Lung (tissue), 12 donors: Measurements from ENCODE around the gene C10orf62. TPM values are rescaled to one million over a fixed set of nuclear protein-coding genes. Genes with fewer than 3 reads are reported as not detected.

ENCODE experiments used
- ATAC-seq: fragments of 200-7000 bp; cut with Tn5 transposase; one replicate; pipeline ENCODE4 v1.9.1; 2020; ENCODE audit warnings: moderate number of reproducible peaks; ENCODE audit not compliant: insufficient read depth, low FRiP score
- DNase-seq, 3 donors: peaks; one replicate each; pipeline ENCODE4 v3.0.0-alpha.2; 2013 to 2017
- H3K27ac ChIP-seq, 2 donors: one replicate each; pipeline ENCODE4 v1.5.1; 2013; ENCODE audit warnings: mild to moderate bottlenecking in 2 of 2, moderate library complexity in 2 of 2, control low read depth in 1 of 2, inconsistent platforms in 1 of 2, low read depth in 1 of 2, low read length in 1 of 2
- H3K27me3 ChIP-seq, 3 donors: one replicate each; pipeline ENCODE4 v1.5.1; 2013; ENCODE audit warnings: low read length in 2 of 3; ENCODE audit not compliant: control insufficient read depth in 3 of 3, insufficient read depth in 3 of 3
- H3K36me3 ChIP-seq, 4 donors: one replicate each; pipeline ENCODE4 v1.5.1; 2013; ENCODE audit warnings: low read length in 4 of 4, mild to moderate bottlenecking in 1 of 4, moderate library complexity in 1 of 4; ENCODE audit not compliant: control insufficient read depth in 4 of 4, insufficient read depth in 4 of 4
- H3K4me1 ChIP-seq, 5 donors: one replicate each; pipeline ENCODE4 v1.5.1; 2013; ENCODE audit warnings: low read length in 5 of 5, mild to moderate bottlenecking in 2 of 5, moderate library complexity in 1 of 5; ENCODE audit not compliant: control insufficient read depth in 5 of 5, insufficient read depth in 5 of 5
- H3K4me3 ChIP-seq: one replicate; pipeline ENCODE4 v1.5.1; 2013; ENCODE audit warnings: mild to moderate bottlenecking, control low read depth, moderate library complexity
- H3K9ac ChIP-seq, 2 donors: one replicate each; pipeline ENCODE4 v1.5.1; 2013; ENCODE audit warnings: low read length in 2 of 2, control low read depth in 1 of 2; ENCODE audit not compliant: insufficient read depth in 1 of 2
- H3K9me3 ChIP-seq, 4 donors: one replicate each; pipeline ENCODE4 v1.5.1; 2013; ENCODE audit warnings: low read length in 3 of 4, mild to moderate bottlenecking in 1 of 4, moderate library complexity in 1 of 4; ENCODE audit not compliant: control insufficient read depth in 4 of 4, insufficient read depth in 3 of 4
- WGBS, 2 donors: extraction: QIAGEN DNeasy Blood & Tissue Kit; methylation state at CpG; one replicate each; pipeline ENCODE4 v1.1.7; 2013; 5-methylcytosine and 5-hydroxymethylcytosine counted together
- polyA plus RNA-seq, 2 donors: library from polyadenylated mRNA; stranded (reverse); fragments of 200-250 nt; gene quantifications; one replicate each; pipeline ENCODE4 v1.2.1, GENCODE V29; 2013
- total RNA-seq, 2 donors: library from RNA; depleted of rRNA in 1 of 2; stranded (reverse); fragments of >200 nt in 1 of 2; gene quantifications; one replicate each; pipeline ENCODE4 v1.2.1, GENCODE V29; 2014 to 2021
- TF ChIP-seq, protein P1 (sequence below): IDR thresholded peaks from 2 replicates; pipeline ENCODE4 v1.5.1; 2012; ENCODE audit warnings: mild to moderate bottlenecking; ENCODE audit errors: control extremely low read depth, extremely low read depth
- donor health status: control.
- donor health status: control.
- donor health status: Bipolar disorder and iron deficiency.
- donor health status: healthy.
- donor health status: DM: yes; HTN: yes; CAD: no.

Gene C10orf62
- total and polyA plus RNA-seq, 4 donors = 0.21 TPM; not detected in 3

DNA sequence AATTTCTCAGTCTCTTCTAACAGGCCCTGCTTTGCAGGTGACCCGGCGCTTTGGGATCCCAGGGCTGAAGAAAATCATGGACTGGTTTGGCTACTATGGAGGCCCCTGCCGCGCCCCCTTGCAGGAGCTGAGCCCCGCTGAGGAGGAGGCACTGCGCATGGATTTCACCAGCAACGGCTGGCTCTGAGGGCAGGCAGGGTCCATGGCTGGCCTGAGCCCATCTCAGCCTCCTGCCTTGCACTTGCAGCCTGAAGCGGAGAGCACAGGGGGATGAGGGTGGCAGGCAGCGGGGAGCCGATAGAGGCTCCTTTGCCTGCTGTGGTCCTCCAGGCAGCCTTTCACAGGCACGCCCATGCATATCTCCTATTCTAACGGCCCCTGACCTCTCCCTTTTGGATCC is 22.0 kb downstream of the C10orf62 start:
- no peaks in the 10 kb centered on the region for H3K9me3 ChIP-seq
- no peaks in the 10 kb centered on the region for H3K27me3 ChIP-seq
- DNase-seq = no peak
- TF ChIP-seq, protein P1, sequence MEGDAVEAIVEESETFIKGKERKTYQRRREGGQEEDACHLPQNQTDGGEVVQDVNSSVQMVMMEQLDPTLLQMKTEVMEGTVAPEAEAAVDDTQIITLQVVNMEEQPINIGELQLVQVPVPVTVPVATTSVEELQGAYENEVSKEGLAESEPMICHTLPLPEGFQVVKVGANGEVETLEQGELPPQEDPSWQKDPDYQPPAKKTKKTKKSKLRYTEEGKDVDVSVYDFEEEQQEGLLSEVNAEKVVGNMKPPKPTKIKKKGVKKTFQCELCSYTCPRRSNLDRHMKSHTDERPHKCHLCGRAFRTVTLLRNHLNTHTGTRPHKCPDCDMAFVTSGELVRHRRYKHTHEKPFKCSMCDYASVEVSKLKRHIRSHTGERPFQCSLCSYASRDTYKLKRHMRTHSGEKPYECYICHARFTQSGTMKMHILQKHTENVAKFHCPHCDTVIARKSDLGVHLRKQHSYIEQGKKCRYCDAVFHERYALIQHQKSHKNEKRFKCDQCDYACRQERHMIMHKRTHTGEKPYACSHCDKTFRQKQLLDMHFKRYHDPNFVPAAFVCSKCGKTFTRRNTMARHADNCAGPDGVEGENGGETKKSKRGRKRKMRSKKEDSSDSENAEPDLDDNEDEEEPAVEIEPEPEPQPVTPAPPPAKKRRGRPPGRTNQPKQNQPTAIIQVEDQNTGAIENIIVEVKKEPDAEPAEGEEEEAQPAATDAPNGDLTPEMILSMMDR = no peak
- no peak for ATAC-seq
- no peak overlapping the region for H3K4me3 ChIP-seq
- H3K4me1 ChIP-seq = peaks cover 0 to 3% (median 0%) of the 10 kb centered on the region in 5 donors
- 89 to 92% methylated on average over 12 of the region's 12 CpGs for WGBS, 2 donors
- H3K36me3 ChIP-seq = peaks cover 0 to 4% (median 1%) of the 10 kb centered on the region in 4 donors
- peak overlapping the region in 1 of 2 donors; percentile 28 for H3K27ac ChIP-seq
- H3K9ac ChIP-seq = no peak overlapping the region

DNA sequence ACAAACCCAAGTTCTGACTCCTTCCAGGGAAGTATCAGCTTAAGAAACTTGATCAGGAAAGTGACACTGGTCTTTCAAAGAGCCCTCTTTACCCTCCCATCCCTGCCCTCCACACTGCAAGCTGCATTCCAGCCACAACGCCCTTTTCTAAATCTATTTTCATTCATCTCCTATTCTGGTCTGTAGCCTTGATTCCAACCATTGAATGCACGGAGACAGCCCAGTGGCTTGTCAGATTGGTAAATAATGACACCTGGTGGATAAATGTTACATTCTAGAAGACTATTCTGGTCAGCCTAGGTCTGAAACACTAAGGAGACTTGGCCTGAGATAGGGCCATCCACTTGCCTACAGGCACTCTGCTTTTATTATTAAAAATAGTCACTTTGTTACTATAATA is 22.9 kb downstream of the C10orf62 start:
- WGBS, 2 donors = 43 to 71% methylated on average over 2 of the region's 2 CpGs
- H3K36me3 ChIP-seq = peaks cover 0 to 4% (median 1%) of the 10 kb centered on the region in 4 donors
- DNase-seq (peak in 2 of 3 donors; percentile 26 to 40), ATAC-seq (no peak)
- H3K9ac ChIP-seq = no peak overlapping the region
- no peaks in the 10 kb centered on the region for H3K27me3 ChIP-seq
- TF ChIP-seq, protein P1 = no peak
- H3K9me3 ChIP-seq = no peaks in the 10 kb centered on the region
- no peak overlapping the region for H3K4me3 ChIP-seq
- peak overlapping the region in 1 of 2 donors; percentile 48 for H3K27ac ChIP-seq
- H3K4me1 ChIP-seq = peaks cover 0 to 3% (median 0%) of the 10 kb centered on the region in 5 donors

DNA sequence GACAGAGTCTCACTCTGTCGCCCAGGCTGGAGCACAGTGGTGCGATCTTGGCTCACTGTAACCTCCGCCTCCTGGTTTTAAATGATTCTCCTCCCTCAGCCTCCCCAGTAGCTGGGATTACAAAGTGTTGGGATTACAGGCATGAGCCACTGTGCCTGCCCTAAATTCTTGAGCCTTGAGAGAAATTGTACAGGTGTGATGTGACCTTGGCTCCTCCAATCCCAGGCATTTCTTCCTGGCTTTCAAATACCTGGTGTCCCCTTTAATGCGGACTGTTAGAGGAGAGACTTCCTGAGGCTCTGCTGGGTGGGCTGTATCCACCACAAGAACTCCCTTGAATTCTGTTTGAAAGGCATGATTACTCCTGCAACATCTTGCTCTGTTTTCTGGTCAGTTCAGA is 28.8 kb downstream of the C10orf62 start:
- H3K36me3 ChIP-seq = peaks cover 0 to 4% (median 1%) of the 10 kb centered on the region in 4 donors
- WGBS, 2 donors = 89 to 100% methylated on average over 4 of the region's 4 CpGs
- DNase-seq (no peak), ATAC-seq (no peak)
- TF ChIP-seq, protein P1 = no peak
- H3K9ac ChIP-seq = no peak overlapping the region
- H3K4me3 ChIP-seq = no peak overlapping the region
- H3K27me3 ChIP-seq = no peaks in the 10 kb centered on the region
- H3K27ac ChIP-seq = no peak overlapping the region
- H3K9me3 ChIP-seq = no peaks in the 10 kb centered on the region
- no peaks in the 10 kb centered on the region for H3K4me1 ChIP-seq

DNA sequence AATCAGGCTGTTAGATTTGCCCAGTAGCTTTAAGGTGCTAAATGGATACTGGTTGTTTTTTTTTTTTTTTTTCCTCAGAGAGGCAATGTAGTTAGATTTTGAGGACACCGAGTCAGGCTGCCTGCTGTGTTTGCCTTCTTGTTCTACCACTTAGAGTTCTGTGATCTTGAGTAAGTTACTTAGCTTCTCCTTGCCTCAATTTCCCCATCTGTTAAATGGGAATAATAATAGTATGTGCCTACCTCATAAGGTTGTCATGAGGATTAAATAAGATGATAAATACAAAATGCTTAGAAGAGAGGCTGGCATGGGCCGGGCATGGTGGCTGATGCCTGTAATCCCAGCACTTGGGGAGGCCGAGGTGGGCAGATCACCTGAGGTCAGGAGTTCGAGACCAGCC is 29.2 kb downstream of the C10orf62 start:
- TF ChIP-seq, protein P1 = no peak
- 95 to 98% methylated on average over 3 to 4 of the region's 4 CpGs for WGBS, 2 donors
- Histone ChIP-seq H3K27ac (no peak overlapping the region), H3K9ac (no peak overlapping the region), H3K36me3 (peaks cover 0 to 4% (median 1%) of the 10 kb centered on the region in 4 donors), H3K4me1 (no peaks in the 10 kb centered on the region), H3K9me3 (no peaks in the 10 kb centered on the region), H3K4me3 (no peak overlapping the region), H3K27me3 (no peaks in the 10 kb centered on the region)
- no peak for ATAC-seq
- no peak for DNase-seq
